ENCODE measurements around the gene NUBP1.

DNA sequence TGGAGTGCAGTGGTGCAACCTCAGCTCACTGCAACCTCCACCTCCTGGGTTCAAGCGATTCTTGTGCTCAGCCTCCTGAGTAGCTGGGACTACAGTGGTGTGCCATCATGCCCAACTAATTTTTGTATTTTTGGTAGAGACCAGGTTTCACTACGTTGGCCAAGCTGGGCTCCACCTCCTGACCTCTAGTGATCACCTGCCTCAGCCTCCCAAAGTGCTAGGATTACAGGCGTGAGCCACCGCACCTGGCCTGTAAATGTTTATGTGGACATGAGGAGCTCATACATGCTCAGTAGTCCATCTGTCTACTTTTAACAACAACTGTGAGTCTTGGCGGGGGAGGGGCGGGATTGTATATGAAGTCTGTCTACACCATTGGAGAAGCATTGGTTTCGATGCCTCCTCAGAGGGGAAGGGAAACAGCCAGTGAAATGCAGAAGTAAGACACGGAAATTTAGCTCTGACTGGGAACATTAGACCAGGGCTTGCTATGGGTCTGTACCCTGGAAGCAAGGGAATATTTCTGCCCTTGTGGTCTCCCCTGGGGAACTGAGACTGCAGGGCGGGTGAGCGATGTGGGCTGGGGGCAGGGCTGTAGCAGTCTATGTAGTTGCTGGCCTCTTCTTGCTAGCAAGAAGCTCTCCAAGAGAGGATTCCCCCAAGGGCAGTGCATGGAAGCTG, 9.3 kb downstream of the NUBP1 start:
- TF ChIP-seq, protein P1, sequence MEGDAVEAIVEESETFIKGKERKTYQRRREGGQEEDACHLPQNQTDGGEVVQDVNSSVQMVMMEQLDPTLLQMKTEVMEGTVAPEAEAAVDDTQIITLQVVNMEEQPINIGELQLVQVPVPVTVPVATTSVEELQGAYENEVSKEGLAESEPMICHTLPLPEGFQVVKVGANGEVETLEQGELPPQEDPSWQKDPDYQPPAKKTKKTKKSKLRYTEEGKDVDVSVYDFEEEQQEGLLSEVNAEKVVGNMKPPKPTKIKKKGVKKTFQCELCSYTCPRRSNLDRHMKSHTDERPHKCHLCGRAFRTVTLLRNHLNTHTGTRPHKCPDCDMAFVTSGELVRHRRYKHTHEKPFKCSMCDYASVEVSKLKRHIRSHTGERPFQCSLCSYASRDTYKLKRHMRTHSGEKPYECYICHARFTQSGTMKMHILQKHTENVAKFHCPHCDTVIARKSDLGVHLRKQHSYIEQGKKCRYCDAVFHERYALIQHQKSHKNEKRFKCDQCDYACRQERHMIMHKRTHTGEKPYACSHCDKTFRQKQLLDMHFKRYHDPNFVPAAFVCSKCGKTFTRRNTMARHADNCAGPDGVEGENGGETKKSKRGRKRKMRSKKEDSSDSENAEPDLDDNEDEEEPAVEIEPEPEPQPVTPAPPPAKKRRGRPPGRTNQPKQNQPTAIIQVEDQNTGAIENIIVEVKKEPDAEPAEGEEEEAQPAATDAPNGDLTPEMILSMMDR (IDR thresholded peaks at IDR 0.05) = no peak
- TF ChIP-seq POLR2A (IDR thresholded peaks at IDR 0.05) = no peak
